Effector memory CD4-positive, alpha-beta T cell (primary cell): Measurements from ENCODE around the gene MAP3K13.

ENCODE experiments used
- DNase-seq, 3 donors: peaks; one replicate each; pipeline ENCODE4 v3.0.0-alpha.2; 2020
- H3K27ac ChIP-seq: 2 replicates; pipeline ENCODE4 v1.7.0; 2013; ENCODE audit warnings: mild to moderate bottlenecking, low read length, moderate library complexity; ENCODE audit not compliant: insufficient read depth, poor library complexity, severe bottlenecking
- H3K27me3 ChIP-seq: replicated peaks from 2 replicates; pipeline ENCODE4 v1.7.0; 2013; ENCODE audit warnings: mild to moderate bottlenecking, low read length; ENCODE audit not compliant: insufficient read depth, control insufficient read depth, poor library complexity, severe bottlenecking
- H3K36me3 ChIP-seq: 2 replicates; pipeline ENCODE4 v1.7.0; 2013; ENCODE audit warnings: mild to moderate bottlenecking, low read length, moderate library complexity; ENCODE audit not compliant: control insufficient read depth, insufficient read depth
- H3K4me1 ChIP-seq: 2 replicates; pipeline ENCODE4 v1.7.0; 2013; ENCODE audit warnings: low read length, mild to moderate bottlenecking; ENCODE audit not compliant: control insufficient read depth, insufficient read depth, poor library complexity, severe bottlenecking
- H3K4me3 ChIP-seq: 2 replicates; pipeline ENCODE4 v1.7.0; 2013; ENCODE audit warnings: low read length, low read depth, mild to moderate bottlenecking; ENCODE audit not compliant: insufficient read depth, poor library complexity, severe bottlenecking
- H3K9me3 ChIP-seq: 2 replicates; pipeline ENCODE4 v1.7.0; 2013; ENCODE audit warnings: mild to moderate bottlenecking, low read length, moderate library complexity; ENCODE audit not compliant: control insufficient read depth

MAP3K13 gene

DNA sequence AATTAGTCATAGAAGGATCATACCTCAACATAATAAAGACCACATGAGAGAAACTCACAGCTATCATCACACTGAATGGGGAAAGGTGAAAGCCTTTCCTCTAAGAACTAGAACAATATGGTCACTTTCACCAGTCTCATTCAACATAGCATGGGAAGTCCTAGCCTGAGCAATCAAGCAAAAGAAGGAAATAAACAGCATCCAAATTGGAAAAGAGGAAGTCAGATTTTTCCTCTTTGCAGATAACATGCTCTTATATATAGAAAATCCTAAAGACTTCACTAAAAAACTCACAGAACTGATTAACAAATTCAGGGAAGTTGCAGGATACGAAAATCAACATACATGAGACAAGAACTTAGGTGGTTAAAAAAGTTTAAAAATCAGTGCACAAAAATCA lies 24.7 kb downstream of the MAP3K13 start:
- no peak for DNase-seq
- Histone ChIP-seq H3K9me3 (no peaks in the 10 kb centered on the region), H3K27me3 (no peaks in the 10 kb centered on the region), H3K36me3 (no peaks in the 10 kb centered on the region), H3K4me1 (no peaks in the 10 kb centered on the region), H3K4me3 (no peak overlapping the region), H3K27ac (no peak overlapping the region)

DNA sequence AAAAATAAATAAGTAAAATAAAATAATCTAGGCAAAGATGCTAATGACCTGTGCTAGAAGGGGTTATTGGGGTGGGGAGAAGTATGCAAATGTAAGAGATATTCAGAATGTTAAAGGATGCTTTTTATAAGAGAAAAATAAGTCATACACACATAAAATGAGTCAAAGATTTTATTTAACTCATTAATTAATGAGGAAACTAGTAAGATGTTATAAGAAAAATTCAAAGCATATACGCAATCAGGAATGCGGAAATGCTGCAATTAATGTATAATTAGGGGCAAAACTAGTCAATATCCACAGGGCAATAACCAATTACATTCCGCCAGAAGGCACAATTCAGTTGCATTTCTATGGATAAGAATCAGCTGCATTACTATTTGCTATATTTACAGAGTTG lies 30.1 kb downstream of the MAP3K13 start:
- no peaks in the 10 kb centered on the region for H3K36me3 ChIP-seq
- no peaks in the 10 kb centered on the region for H3K4me1 ChIP-seq
- H3K27ac ChIP-seq: no peak overlapping the region
- no peaks in the 10 kb centered on the region for H3K9me3 ChIP-seq
- H3K27me3 ChIP-seq: no peaks in the 10 kb centered on the region
- no peak overlapping the region for H3K4me3 ChIP-seq
- no peak for DNase-seq

DNA sequence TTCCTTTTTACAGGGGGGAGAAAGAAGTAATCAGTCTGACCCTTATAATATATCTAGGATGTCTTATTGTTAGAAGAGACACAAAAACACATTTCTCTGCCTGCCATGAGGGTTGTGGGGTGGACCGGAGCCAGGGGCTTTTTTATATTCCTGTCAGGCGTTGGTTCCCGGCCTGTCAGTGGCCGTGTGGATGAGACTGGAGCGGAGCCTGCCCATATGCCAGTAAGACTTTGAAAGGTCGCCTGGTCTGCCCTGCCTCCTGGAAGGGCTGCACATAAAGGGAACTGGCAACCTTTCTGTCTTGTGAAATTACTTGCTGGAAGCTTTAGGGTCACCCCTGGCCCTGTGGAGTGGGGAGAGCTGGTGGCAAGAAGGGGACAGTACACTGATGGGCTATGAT lies 34.7 kb downstream of the MAP3K13 start:
- H3K4me1 ChIP-seq: no peaks in the 10 kb centered on the region

DNA sequence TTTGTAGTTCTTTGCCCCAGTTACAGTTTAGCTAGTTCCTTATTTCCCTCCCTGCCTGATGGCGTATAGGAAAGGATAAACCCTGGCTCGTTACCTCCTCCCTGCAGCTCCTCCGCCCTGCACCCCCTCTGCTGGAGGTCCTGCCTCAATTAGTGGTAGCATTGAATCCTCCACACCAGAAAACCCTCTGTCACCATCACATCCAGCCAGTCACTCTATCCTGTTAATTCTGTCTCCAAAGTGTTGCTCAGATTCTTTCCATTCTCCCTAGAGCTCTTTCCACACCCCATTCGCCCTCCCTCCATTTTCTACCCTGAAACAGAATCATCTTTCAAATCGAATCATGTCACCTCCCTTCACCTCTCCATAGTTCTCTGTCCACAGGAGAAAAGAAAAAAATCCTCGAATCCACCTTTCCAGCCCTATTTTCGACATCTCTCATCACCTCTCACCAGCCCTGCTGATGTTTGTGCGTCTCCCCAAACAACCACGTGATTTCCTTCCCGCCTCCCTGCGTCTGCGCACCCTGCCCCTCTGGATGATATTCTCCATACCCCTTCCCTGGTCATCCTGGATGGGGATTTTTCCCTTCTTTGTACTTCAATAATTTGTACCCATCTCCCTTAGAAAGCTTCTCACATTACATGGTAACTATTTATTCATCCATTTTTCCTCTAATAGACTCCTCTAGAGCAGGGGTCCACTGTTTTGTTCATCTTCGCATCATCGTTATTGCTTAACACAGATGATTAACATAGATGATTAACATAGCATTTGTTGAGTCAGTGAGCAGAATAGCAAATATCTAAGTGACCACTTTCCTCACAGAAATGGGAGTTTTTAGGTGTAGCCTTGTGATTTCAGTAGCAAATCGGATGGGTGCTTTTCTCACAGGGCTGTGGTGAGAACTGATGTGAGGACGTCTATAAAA lies 37.1 kb downstream of the MAP3K13 start:
- H3K4me1 ChIP-seq: no peaks in the 10 kb centered on the region
- no peaks in the 10 kb centered on the region for H3K27me3 ChIP-seq
- DNase-seq: no peak
- no peak overlapping the region for H3K27ac ChIP-seq
- H3K36me3 ChIP-seq: no peaks in the 10 kb centered on the region
- H3K4me3 ChIP-seq: no peak overlapping the region
- H3K9me3 ChIP-seq: no peaks in the 10 kb centered on the region

More for the DNA sequence above, 34.7 kb downstream of the MAP3K13 start:
- Histone ChIP-seq H3K36me3 (no peaks in the 10 kb centered on the region), H3K27me3 (no peaks in the 10 kb centered on the region), H3K4me3 (no peak overlapping the region), H3K9me3 (no peaks in the 10 kb centered on the region), H3K27ac (no peak overlapping the region)
- DNase-seq: no peak

DNA sequence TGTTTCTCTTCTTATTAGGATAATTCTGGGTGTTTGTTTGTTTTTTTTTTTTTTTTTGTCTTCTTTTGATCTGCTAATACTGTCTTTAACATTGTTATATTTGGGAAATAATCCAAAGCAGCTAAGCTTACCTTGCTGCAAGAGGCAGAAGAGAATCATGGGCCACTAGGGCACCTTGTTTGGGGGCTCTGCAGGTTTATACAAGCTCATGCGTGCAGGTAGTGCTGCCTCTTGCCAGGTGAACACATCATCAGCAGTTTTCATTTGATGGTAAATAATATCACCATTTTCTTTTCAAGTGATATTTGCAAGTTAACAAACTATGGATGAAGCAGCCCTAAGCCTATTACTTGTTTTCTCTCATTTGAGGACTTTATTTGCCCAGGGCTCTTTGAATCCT lies 37.9 kb downstream of the MAP3K13 start:
- Histone ChIP-seq H3K27ac (no peak overlapping the region), H3K4me3 (no peak overlapping the region)
- DNase-seq: no peak

DNA sequence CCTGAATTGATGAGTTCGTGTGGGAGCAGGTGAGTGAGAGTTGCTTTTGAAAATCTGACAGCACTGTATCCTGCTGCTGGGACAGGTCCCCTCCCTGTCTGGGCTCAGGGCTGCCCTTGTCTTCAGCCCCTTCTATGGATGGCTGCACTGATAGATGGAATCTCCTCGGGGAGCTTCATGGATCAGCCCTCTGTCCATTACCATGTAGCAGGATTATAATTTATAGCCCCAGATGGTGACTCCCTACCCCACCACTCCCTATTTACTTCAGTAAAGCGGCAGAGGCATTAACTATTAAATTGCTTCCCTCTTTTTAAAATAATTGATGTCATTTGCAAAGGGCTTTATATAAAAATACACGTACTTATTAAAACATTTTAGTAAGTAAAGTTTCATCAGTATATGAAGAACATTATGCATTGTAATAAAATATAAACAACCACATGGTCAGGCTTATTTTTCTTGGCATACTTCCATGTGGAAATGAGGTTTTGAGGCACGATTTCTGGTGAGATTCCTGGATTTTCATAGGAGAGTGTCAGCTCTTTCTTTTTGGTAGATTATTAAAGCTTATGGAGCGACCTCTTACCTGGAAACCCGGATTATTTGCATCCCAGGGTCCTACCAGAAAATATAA lies 38.5 kb downstream of the MAP3K13 start:
- Histone ChIP-seq H3K9me3 (no peaks in the 10 kb centered on the region), H3K36me3 (no peaks in the 10 kb centered on the region), H3K4me1 (no peaks in the 10 kb centered on the region), H3K4me3 (no peak overlapping the region), H3K27me3 (no peaks in the 10 kb centered on the region), H3K27ac (no peak overlapping the region)
- DNase-seq: no peak

More for the DNA sequence above, 37.9 kb downstream of the MAP3K13 start:
- Histone ChIP-seq H3K36me3 (no peaks in the 10 kb centered on the region), H3K27me3 (no peaks in the 10 kb centered on the region), H3K9me3 (no peaks in the 10 kb centered on the region), H3K4me1 (no peaks in the 10 kb centered on the region)

DNA sequence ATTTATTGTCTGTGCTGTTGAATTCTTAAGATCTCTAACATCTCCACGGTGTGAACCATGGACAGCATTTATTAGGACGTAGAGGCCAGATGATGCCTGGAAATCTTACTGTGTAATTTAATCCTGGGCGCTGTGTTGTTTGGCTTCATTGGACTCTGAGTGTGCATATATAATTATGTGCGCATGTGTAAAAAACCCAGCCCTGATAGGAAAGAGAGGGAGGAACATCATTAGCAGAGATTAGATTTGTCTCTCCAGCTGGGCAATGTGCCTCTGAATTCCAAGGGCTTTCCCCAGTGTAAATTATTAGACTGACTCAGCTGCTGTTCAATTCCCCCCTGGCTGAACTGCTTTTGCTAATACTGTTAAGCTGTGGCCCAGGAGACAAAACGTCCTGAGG lies 39.6 kb downstream of the MAP3K13 start:
- H3K9me3 ChIP-seq: no peaks in the 10 kb centered on the region
- DNase-seq: no peak
- no peak overlapping the region for H3K4me3 ChIP-seq
- no peaks in the 10 kb centered on the region for H3K27me3 ChIP-seq
- H3K36me3 ChIP-seq: no peaks in the 10 kb centered on the region
- no peak overlapping the region for H3K27ac ChIP-seq
- no peaks in the 10 kb centered on the region for H3K4me1 ChIP-seq

DNA sequence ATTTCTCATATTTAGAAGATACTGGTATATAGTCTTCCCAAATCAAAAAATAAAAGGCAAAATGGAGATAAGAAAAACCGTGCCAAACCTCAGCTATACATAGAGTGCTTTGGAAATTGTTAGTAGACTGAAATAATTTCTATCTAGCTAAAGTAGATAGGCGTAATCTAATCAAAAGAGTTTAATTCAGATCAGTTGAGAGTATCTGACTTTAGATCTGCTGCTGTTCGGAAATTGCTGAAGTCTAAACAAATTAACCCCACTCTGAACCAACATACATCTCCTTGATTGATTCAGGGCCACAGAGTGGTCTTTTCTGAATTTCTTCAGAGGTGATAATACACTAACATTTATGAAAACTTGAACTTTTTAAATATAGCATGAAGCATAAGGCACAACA lies 40.1 kb downstream of the MAP3K13 start:
- no peaks in the 10 kb centered on the region for H3K4me1 ChIP-seq
- no peak overlapping the region for H3K27ac ChIP-seq
- no peaks in the 10 kb centered on the region for H3K27me3 ChIP-seq
- no peaks in the 10 kb centered on the region for H3K36me3 ChIP-seq
- H3K4me3 ChIP-seq: no peak overlapping the region
- no peak for DNase-seq
- H3K9me3 ChIP-seq: no peaks in the 10 kb centered on the region

DNA sequence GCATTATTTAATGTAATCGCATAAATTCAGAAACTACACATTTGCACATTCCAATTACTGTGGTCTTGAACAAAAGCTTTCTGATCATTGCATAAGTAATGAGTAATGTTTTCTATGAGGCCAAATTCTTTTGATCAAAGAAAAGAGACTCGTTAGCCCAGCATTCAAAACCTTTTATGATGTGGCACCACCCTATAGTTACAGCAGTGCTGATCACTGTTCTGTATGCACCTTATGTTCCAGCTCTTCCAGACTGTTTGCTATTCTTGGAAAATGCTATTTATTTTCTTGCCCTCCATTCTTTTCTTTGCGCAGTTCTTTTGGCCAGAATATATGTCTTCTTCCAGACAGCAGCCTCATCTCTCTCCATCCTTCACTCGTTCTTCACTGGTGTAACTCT lies 42.3 kb downstream of the MAP3K13 start:
- H3K27ac ChIP-seq: no peak overlapping the region

DNA sequence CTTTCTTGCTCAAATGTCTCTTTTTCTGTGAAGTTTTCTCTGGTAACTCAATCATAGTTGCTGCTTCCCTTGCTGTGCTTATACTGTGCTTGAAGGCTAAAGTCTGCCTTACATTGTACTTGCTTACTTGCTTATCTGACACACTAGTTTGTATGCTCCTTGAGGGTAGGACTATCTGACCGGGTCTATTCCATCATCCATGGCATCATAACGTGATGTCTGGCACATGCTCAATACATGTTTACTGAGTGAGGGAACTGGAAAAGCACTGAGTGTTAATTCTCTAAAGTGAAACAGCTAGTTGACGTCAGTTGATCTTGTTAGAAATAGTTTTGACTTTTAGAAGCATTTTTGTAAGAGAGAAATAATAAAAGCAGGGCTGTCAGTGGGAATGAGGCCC lies 42.7 kb downstream of the MAP3K13 start:
- H3K9me3 ChIP-seq: no peaks in the 10 kb centered on the region
- no peak for DNase-seq
- H3K4me3 ChIP-seq: no peak overlapping the region
- H3K36me3 ChIP-seq: no peaks in the 10 kb centered on the region
- H3K27me3 ChIP-seq: no peaks in the 10 kb centered on the region
- H3K27ac ChIP-seq: no peak overlapping the region
- no peaks in the 10 kb centered on the region for H3K4me1 ChIP-seq

More for the DNA sequence above, 42.3 kb downstream of the MAP3K13 start:
- Histone ChIP-seq H3K27me3 (no peaks in the 10 kb centered on the region), H3K4me1 (no peaks in the 10 kb centered on the region), H3K36me3 (no peaks in the 10 kb centered on the region), H3K9me3 (no peaks in the 10 kb centered on the region), H3K4me3 (no peak overlapping the region)
- DNase-seq: no peak
